CD4-positive, CD25-positive, alpha-beta regulatory T cell (primary cell): Measurements from ENCODE around the gene CD52. TPM values are rescaled to one million over a fixed set of nuclear protein-coding genes. Genes with fewer than 3 reads are reported as not detected.

ENCODE experiments used
- ATAC-seq, 2 donors: fragments of 150-1000 bp; cut with Tn5 transposase; one replicate each; pipeline ENCODE4 v1.10.0; 2021; ENCODE audit warnings: low read depth in 2 of 2, moderate number of reproducible peaks in 2 of 2, moderate library complexity in 1 of 2
- DNase-seq, 3 donors: peaks; one replicate each; pipeline versions ENCODE4 v3.0.0 to v3.0.0-alpha.2; 2012 to 2022; ENCODE audit warnings: mixed read lengths in 1 of 3
- H3K27ac ChIP-seq: one replicate; pipeline ENCODE4 v1.7.0; 2013; ENCODE audit warnings: mild to moderate bottlenecking, low read length; ENCODE audit not compliant: insufficient read depth, poor library complexity, severe bottlenecking
- H3K27me3 ChIP-seq: one replicate; pipeline ENCODE4 v1.7.0; 2013; ENCODE audit warnings: low read length; ENCODE audit not compliant: control insufficient read depth, insufficient read depth
- H3K36me3 ChIP-seq: one replicate; pipeline ENCODE4 v1.7.0; 2013; ENCODE audit warnings: mild to moderate bottlenecking, low read length, moderate library complexity; ENCODE audit not compliant: control insufficient read depth, insufficient read depth
- H3K4me1 ChIP-seq: 2 replicates; pipeline ENCODE4 v1.7.0; 2013; ENCODE audit warnings: mild to moderate bottlenecking, low read length; ENCODE audit not compliant: insufficient read depth, control insufficient read depth, poor library complexity, severe bottlenecking
- H3K4me3 ChIP-seq: one replicate; pipeline ENCODE4 v1.7.0; 2013; ENCODE audit warnings: low read depth, mild to moderate bottlenecking, low read length, moderate library complexity
- H3K9me3 ChIP-seq, 2 experiments: 1 replicate in 1 of 2; 2 replicates in 1 of 2; pipeline ENCODE4 v1.7.0; 2013; ENCODE audit warnings: low read length in 2 of 2, mild to moderate bottlenecking in 1 of 2, moderate library complexity in 1 of 2; ENCODE audit not compliant: control insufficient read depth in 2 of 2
- H3K27ac Mint-ChIP-seq, 3 donors: one replicate each; pipeline ENCODE4 v1.8.0; 2020 to 2022; ENCODE audit warnings: mild to moderate bottlenecking in 3 of 3, mixed read lengths in 3 of 3, moderate library complexity in 2 of 3
- H3K27me3 Mint-ChIP-seq: one replicate; pipeline ENCODE4 v1.8.0; 2022; ENCODE audit warnings: mild to moderate bottlenecking, mixed read lengths
- H3K36me3 Mint-ChIP-seq: one replicate; pipeline ENCODE4 v1.8.0; 2020; ENCODE audit warnings: mixed read lengths
- H3K4me1 Mint-ChIP-seq, 4 donors: one replicate each; pipeline ENCODE4 v1.8.0; 2020 to 2022; ENCODE audit warnings: mixed read lengths in 4 of 4, mild to moderate bottlenecking in 1 of 4
- H3K4me3 Mint-ChIP-seq, 4 donors: one replicate each; pipeline ENCODE4 v1.8.0; 2020 to 2022; ENCODE audit warnings: mild to moderate bottlenecking in 4 of 4, mixed read lengths in 4 of 4, moderate library complexity in 3 of 4
- H3K9me3 Mint-ChIP-seq, 7 donors: one replicate each; pipeline ENCODE4 v1.8.0; 2020 to 2022; ENCODE audit warnings: mixed read lengths in 7 of 7, mild to moderate bottlenecking in 3 of 7, moderate library complexity in 2 of 7
- polyA plus RNA-seq, 4 donors: library from polyadenylated mRNA; unstranded; fragments of 300-500 nt; fragmentation: Illumina TruSeq; gene quantifications; one replicate each; pipeline ENCODE4 v1.2.3, GENCODE V29; 2021
- total RNA-seq: library from RNA; stranded (reverse); gene quantifications from one replicate; pipeline ENCODE4 v1.2.3, GENCODE V29; 2022

The CD52 gene
- total and polyA plus RNA-seq, 5 donors from 2014 or later: 1,528 to 12,173 (median 9,866) TPM

GRCh38 chr1:26296340-26297056 is 21.3 kb upstream of the CD52 start:
- Histone ChIP-seq H3K27ac (no peak overlapping the region), H3K4me1 (peaks cover 15% of the 10 kb centered on the region), H3K9me3 (no peaks in the 10 kb centered on the region), H3K4me3 (no peak overlapping the region), H3K36me3 (no peaks in the 10 kb centered on the region), H3K27me3 (no peaks in the 10 kb centered on the region)
- Mint-ChIP-seq H3K4me1 (peaks cover 0 to 43% (median 15%) of the 10 kb centered on the region in 4 donors), H3K9me3 (peaks cover 0 to 2% (median 0%) of the 10 kb centered on the region in 7 donors), H3K36me3 (peaks cover 11% of the 10 kb centered on the region), H3K27me3 (no peaks in the 10 kb centered on the region), H3K4me3 (peak overlapping the region in 1 of 4 donors; percentile 32), H3K27ac (peak overlapping the region in 2 of 3 donors; percentile 91 to 96)
- DNase-seq (no peak), ATAC-seq (no peak)

GRCh38 chr1:26297057-26297790 is 20.5 kb upstream of the CD52 start:
- Histone ChIP-seq H3K27ac (no peak overlapping the region), H3K27me3 (no peaks in the 10 kb centered on the region), H3K4me1 (peaks cover 8% of the 10 kb centered on the region), H3K4me3 (no peak overlapping the region), H3K36me3 (no peaks in the 10 kb centered on the region), H3K9me3 (no peaks in the 10 kb centered on the region)
- Mint-ChIP-seq H3K36me3 (peaks cover 8% of the 10 kb centered on the region), H3K4me3 (no peak overlapping the region), H3K27me3 (no peaks in the 10 kb centered on the region), H3K9me3 (peaks cover 0 to 2% (median 0%) of the 10 kb centered on the region in 7 donors), H3K27ac (peak overlapping the region in 1 of 3 donors; percentile 48), H3K4me1 (peaks cover 0 to 36% (median 13%) of the 10 kb centered on the region in 4 donors)
- DNase-seq (no peak), ATAC-seq (no peak)

GRCh38 chr1:26297791-26298124 is 20.0 kb upstream of the CD52 start:
- peaks cover 0 to 2% (median 0%) of the 10 kb centered on the region in 7 donors for H3K9me3 Mint-ChIP-seq
- Histone ChIP-seq H3K27ac (no peak overlapping the region), H3K4me3 (no peak overlapping the region), H3K9me3 (no peaks in the 10 kb centered on the region), H3K36me3 (no peaks in the 10 kb centered on the region), H3K4me1 (peaks cover 5% of the 10 kb centered on the region), H3K27me3 (no peaks in the 10 kb centered on the region)
- peaks cover 8% of the 10 kb centered on the region for H3K36me3 Mint-ChIP-seq
- ATAC-seq: no peak
- no peaks in the 10 kb centered on the region for H3K27me3 Mint-ChIP-seq
- no peak for DNase-seq
- H3K4me1 Mint-ChIP-seq: peaks cover 0 to 35% (median 13%) of the 10 kb centered on the region in 4 donors
- H3K4me3 Mint-ChIP-seq: no peak overlapping the region
- peak overlapping the region in 1 of 3 donors; percentile 78 for H3K27ac Mint-ChIP-seq

GRCh38 chr1:26300578-26301275 is 17.0 kb upstream of the CD52 start:
- H3K9me3 Mint-ChIP-seq: peaks cover 0 to 2% (median 0%) of the 10 kb centered on the region in 7 donors
- no peak overlapping the region for H3K27ac ChIP-seq
- H3K4me1 Mint-ChIP-seq: peaks cover 0 to 30% (median 11%) of the 10 kb centered on the region in 4 donors
- H3K36me3 ChIP-seq: no peaks in the 10 kb centered on the region
- H3K9me3 ChIP-seq: no peaks in the 10 kb centered on the region
- H3K36me3 Mint-ChIP-seq: peaks cover 3% of the 10 kb centered on the region
- no peaks in the 10 kb centered on the region for H3K27me3 ChIP-seq
- ATAC-seq (no peak), DNase-seq (no peak)
- H3K4me1 ChIP-seq: peaks cover 3% of the 10 kb centered on the region
- peak overlapping the region in 1 of 4 donors; percentile 47 for H3K4me3 Mint-ChIP-seq
- H3K27ac Mint-ChIP-seq: peak overlapping the region; percentile 62 to 92 (median 67)
- no peaks in the 10 kb centered on the region for H3K27me3 Mint-ChIP-seq
- H3K4me3 ChIP-seq: no peak overlapping the region

GRCh38 chr1:26302733-26303405 is 14.9 kb upstream of the CD52 start:
- Mint-ChIP-seq H3K4me1 (peaks cover 8 to 44% (median 29%) of the 10 kb centered on the region in 4 donors), H3K27ac (peak overlapping the region in 1 of 3 donors; percentile 25), H3K4me3 (peak overlapping the region in 1 of 4 donors; percentile 74), H3K36me3 (no peaks in the 10 kb centered on the region), H3K27me3 (no peaks in the 10 kb centered on the region), H3K9me3 (no peaks in the 10 kb centered on the region)
- ATAC-seq (no peak), DNase-seq (no peak)
- Histone ChIP-seq H3K27me3 (no peaks in the 10 kb centered on the region), H3K9me3 (no peaks in the 10 kb centered on the region), H3K4me1 (peaks cover 21% of the 10 kb centered on the region), H3K4me3 (no peak overlapping the region), H3K36me3 (no peaks in the 10 kb centered on the region), H3K27ac (no peak overlapping the region)

- Mint-ChIP-seq H3K4me3 (peak overlapping the region; percentile 86 to 100 (median 98)), H3K9me3 (no peaks in the 10 kb centered on the region), H3K27me3 (no peaks in the 10 kb centered on the region), H3K36me3 (no peaks in the 10 kb centered on the region), H3K27ac (peak overlapping the region; percentile 94 to 96 (median 96)), H3K4me1 (peaks cover 13 to 39% (median 25%) of the 10 kb centered on the region in 4 donors)
- H3K9me3 ChIP-seq: no peaks in the 10 kb centered on the region
- peak overlapping the region; percentile 77 for H3K4me3 ChIP-seq
- no peaks in the 10 kb centered on the region for H3K36me3 ChIP-seq
- no peaks in the 10 kb centered on the region for H3K27me3 ChIP-seq
- ATAC-seq: no peak
- peak overlapping the region; percentile 81 for H3K27ac ChIP-seq
- no peak for DNase-seq
- peaks cover 31% of the 10 kb centered on the region for H3K4me1 ChIP-seq
Measured at GRCh38 chr1:26305667-26306289, 12.0 kb upstream of the CD52 start.
